GM21526 (cell line): Measurements from ENCODE around the gene ASXL1.

Experiments used
- ATAC-seq: cut with Tn5 transposase; IDR thresholded peaks from one replicate; pipeline ENCODE4 v1.9.1; 2021; ENCODE audit warnings: moderate library complexity; ENCODE audit not compliant: unreplicated experiment, low FRiP score

ASXL1 gene

GRCh38 chr20:32450484-32451061 is 92.4 kb downstream of the ASXL1 start:
- ATAC-seq = no peak

- ATAC-seq = no peak
These were observed 93.2 kb downstream of the ASXL1 start for GRCh38 chr20:32451340-32451681.

- ATAC-seq = no peak
These were observed 93.7 kb downstream of the ASXL1 start for GRCh38 chr20:32451682-32452461.

- ATAC-seq = no peak
These were observed 94.8 kb downstream of the ASXL1 start for GRCh38 chr20:32452776-32453466.

GRCh38 chr20:32453467-32454163 is 95.5 kb downstream of the ASXL1 start:
- no peak for ATAC-seq

- ATAC-seq = no peak
These were observed 96.3 kb downstream of the ASXL1 start for GRCh38 chr20:32454164-32455145.

GRCh38 chr20:32455171-32455900 is 97.2 kb downstream of the ASXL1 start:
- ATAC-seq = no peak

GRCh38 chr20:32455901-32456701 is 98.0 kb downstream of the ASXL1 start:
- no peak for ATAC-seq

- ATAC-seq = no peak
These were observed 98.8 kb downstream of the ASXL1 start for GRCh38 chr20:32456869-32457478.

- ATAC-seq = no peak
These were observed 99.4 kb downstream of the ASXL1 start for GRCh38 chr20:32457479-32457986.

- no peak for ATAC-seq
These were observed 100.1 kb downstream of the ASXL1 start for GRCh38 chr20:32458061-32458836.

GRCh38 chr20:32458837-32459220 is 100.7 kb downstream of the ASXL1 start:
- no peak for ATAC-seq

- ATAC-seq = no peak
These were observed 102.1 kb downstream of the ASXL1 start for GRCh38 chr20:32460231-32460630.

- ATAC-seq = no peak
These were observed 102.7 kb downstream of the ASXL1 start for GRCh38 chr20:32460683-32461320.

- no peak for ATAC-seq
These were observed 103.9 kb downstream of the ASXL1 start for GRCh38 chr20:32461836-32462600.
